Measurements from ENCODE around the gene SLC29A4.

- TF ChIP-seq, protein P1, sequence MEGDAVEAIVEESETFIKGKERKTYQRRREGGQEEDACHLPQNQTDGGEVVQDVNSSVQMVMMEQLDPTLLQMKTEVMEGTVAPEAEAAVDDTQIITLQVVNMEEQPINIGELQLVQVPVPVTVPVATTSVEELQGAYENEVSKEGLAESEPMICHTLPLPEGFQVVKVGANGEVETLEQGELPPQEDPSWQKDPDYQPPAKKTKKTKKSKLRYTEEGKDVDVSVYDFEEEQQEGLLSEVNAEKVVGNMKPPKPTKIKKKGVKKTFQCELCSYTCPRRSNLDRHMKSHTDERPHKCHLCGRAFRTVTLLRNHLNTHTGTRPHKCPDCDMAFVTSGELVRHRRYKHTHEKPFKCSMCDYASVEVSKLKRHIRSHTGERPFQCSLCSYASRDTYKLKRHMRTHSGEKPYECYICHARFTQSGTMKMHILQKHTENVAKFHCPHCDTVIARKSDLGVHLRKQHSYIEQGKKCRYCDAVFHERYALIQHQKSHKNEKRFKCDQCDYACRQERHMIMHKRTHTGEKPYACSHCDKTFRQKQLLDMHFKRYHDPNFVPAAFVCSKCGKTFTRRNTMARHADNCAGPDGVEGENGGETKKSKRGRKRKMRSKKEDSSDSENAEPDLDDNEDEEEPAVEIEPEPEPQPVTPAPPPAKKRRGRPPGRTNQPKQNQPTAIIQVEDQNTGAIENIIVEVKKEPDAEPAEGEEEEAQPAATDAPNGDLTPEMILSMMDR (conservative IDR thresholded peaks at IDR 0.05; ENCODE audit: low read depth, low read length) = no peak
- TF ChIP-seq EZH2 (IDR thresholded peaks at IDR 0.05; ENCODE audit: low read length, unreplicated experiment) = no peak
- no peak for TF ChIP-seq EZH2phosphoT487 (IDR thresholded peaks at IDR 0.05; ENCODE audit: borderline replicate concordance, low read length)
These were observed 17.6 kb downstream of the SLC29A4 start for GRCh38 chr7:5300366-5300765.

Data from PC-3 (cell line).